ENCODE results near the gene GUCY2C.
"Not testable (repeated sequence)": the region's sequence is repeated elsewhere in the genome, so short reads cannot be mapped to it uniquely, and the experiment has no call there.

GUCY2C gene

DNA sequence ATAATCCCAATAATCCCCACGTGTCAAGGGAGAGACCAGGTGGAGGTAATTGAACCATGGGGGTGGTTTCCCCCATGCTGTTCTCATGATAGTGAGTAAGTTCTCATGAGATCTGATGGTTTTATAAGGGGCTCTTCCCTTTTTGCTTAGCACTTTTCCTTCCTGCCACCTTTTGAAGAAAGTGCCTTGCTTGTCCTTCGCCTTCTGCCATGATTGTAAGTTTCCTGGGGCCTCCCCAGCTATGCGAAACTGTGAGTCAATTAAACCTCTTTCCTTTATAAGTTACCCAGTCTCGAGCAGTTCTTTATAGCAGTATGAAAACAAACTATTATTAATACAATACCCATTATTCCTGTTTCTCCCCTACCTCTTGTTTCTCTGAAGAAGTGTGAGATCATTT is 14.2 kb downstream of the GUCY2C start:
- DNase-seq = not testable (repeated sequence)

DNA sequence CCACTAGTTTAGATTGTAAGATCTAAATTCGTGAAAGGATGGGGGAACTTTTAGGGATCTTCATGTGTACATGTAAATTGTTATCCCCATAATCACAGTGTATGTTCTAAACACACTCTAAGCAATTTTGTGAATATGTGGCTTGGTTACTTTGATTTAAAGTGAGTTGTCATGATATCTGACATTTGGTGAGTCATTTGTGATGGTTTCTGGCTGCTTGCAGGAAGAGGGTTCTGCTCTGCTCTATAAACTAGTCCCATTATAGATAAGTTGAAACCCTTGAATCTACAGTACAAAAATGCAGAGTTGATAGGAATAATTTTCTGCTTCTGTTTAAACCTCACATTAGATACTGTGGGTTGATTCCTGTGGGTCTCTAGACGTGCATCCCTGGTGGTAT is 14.8 kb downstream of the GUCY2C start:
- no peak for DNase-seq

DNA sequence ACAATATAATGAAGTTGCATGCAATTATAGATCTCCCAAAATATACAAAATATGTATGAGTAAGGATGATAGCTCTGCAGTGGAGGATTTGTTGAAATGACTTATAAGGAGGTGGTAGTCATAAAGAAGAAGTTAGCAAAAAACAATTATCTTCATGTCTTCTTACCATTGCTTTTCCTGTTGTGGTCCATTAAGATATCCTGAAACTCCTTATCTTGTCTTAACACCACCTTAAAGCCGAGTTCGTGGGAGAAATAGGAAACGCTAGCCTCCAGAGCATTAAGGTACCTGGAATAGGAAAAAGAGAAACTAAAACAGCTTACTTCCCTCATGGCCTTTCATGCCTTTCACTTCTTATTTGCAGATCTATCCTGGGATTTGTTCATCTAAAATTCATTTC is 15.2 kb downstream of the GUCY2C start:
- DNase-seq = no peak

DNA sequence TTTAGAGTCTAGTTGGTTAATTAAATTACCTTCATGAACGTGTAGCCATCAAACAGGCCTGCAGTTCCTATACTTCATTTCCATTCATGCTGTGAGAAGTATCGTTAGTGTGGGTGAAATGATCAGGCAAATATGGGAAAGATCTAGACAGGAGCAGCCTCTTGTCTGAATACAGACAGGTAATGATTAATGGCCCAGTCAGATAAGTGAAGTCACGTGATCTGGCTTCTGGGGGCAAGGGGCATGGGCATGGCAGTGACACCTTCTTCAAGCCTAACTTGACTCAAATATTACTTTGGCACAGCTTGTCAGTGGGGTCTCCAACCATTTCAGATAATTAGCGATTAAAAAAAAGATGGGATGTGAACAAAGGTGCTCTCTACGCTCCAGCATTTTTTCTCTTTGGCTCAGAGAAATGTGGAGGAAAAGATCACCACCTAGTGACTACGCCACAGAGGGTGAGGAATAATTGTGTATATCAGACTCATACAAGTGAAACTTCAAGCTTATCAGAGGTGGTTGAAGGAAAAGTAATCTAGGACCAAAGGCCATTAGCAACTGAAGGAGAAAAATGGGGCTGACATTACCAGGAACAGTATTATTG is 17.8 kb downstream of the GUCY2C start:
- no peak for DNase-seq

DNA sequence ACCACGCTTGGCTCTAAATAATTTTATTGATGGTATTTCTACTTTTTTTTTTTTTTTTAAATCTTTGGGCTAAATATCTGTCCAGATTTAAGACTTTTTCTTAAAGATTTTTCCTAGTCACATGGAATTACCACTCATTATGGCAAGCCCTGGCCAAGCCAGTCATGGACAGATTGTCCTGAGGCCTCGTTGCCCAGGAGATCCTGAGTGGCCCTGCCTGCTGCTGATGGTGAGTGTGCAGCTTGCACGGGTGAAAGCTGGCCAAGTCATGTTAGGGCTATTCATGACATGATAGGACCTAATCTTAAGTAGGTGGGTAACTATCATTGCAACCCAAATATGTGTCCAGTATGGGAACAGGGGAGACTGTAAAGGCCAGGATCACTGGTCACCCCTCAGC is 27.8 kb downstream of the GUCY2C start:
- no peak for DNase-seq

DNA sequence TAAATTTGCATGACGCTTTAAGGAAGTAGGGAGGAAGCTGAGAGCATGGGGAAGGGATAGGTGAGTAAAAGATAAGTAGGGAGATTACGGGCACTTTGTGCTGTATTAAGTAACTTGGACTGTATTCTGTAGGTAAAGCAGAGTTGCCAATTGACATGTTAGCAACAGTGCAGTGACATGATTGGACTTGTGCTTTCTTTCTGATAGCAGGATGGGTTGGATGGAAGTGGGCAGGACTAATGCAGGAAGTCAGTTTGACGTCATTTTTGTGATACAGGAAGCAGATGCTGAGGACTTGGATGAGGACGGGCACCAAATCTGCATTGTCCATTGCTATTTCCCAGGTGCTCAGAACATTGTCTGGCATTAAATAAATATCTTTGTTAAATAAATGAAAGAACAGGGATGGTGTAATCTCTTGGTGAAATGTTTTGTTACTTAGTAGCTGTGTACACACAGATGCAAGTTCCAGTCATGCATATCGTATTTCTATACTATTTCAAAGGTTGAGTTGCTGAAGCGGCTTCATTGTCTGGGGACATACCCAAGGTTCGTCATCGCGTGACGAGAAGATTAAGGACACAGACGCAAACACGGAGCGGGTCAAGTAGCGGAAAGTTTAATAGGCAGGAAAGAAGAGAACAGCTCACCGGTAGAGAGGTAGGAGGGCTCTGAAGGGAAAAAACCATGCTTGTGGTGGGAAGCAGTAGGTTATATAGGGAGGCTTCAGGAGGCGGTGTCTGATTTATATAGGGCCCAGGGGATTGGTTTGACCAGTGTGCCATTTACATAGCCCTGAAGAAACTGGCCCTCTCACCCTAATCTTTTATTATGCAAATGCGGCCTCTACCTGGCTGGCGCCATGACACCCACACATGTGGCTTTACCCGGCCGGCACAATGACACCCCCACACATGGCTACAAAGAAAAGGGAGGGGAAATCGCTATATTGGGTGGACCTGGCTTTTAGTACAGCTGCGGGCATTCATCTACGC is 30.7 kb downstream of the GUCY2C start:
- DNase-seq = no peak

DNA sequence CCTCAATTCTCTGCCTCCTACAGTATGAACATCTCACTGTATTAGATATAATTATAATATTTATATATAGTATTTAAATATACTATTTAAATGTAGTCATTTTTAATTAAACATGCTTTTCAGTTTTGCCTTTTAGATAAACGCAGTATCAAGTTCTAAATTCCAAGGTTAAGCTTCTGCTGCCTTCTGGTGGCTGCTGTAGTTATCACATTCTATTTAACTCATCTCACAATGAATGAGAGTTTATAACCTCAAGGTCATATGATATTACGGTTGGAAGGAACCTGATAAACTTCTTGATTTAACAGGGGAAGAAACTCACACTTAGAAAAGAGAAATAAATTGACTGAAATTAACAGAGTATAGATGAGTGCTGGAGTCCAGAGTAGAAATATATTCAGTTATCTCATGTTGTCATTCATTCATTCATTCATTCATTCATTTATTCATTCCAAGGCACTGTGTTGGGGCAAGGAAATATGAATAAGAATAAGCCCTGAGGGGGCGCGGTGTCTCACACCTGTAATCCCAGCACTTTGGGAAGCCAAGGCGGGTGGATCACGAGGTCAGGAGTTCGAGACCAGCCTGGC is 31.9 kb downstream of the GUCY2C start:
- peak in 5 of 58 donors; percentile 1 to 11 (median 1) for DNase-seq

DNA sequence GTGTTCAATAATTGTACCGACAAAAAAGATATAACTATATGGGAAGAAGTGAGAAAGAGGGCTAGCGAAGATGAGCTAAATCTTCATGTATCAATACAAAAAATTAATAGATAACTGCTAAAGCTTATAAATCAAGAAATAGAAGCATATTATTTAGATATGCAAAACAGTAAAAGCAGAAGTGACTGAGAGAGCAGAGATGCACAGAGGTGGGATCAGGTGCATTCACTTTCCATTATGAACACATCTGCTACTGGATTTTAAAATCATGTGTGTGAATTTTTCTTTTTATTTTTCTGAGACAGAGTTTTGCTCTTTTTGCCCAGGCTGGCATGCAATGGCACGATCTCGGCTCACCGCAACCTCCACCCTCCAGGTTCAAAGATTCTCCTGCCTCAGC is 33.4 kb downstream of the GUCY2C start:
- no peak for DNase-seq

DNA sequence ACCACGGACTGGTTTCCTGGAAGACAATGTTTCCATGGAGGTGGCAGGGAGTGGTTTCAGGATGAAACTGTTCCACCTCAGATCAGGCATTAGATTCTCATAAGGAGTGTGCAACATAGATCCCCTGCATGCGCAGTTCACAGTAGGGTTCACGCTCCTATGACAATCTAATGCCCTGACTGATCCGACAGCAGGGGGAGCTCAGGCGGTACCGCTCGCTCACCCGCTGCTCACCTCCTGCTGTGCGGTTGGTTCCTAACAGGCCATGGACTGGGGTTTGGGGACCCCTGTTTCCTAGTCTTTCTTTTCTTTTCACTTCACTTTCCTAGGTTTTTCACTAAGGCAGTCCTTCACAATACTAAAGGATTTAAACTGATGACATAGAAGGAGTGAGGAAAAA is 39.6 kb downstream of the GUCY2C start:
- no peak for DNase-seq

DNA sequence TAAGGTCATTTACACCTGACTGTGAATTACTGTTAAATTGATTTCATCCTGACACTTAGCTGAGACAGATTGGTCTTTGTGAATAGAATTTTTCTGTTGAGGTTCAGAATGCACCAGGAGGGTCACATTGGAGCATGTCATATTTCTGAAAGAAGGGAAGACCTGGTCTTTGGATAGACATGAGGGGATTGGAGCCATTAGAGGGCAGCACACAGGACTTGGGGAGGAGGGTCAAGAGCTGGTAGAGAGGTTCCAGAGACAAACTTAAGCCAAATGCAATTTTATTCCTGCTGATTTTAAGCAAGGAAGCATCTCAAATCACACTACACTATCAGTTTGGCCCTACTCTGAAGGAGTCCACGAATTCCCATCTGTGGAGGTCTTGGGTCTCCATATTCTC is 41.1 kb downstream of the GUCY2C start:
- DNase-seq = no peak

DNA sequence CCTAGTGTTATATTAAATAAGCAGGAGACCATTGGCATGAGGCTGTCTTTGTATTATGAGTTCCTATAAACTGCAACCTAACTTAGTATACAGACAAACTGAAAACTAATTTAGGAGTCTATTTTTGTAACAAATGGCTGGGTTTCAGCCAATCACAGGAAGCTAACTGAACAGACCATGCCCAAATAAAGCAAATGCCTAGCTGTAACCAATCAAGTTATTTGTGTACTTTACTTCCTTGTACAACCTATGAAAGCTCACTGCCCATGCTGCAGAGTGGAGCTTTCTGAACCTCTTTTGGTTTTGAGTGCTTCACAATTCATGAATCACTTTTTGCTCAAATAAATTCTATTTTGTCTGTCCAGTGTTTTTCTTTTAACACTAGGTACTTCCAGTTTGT is 41.6 kb downstream of the GUCY2C start:
- DNase-seq = no peak

DNA sequence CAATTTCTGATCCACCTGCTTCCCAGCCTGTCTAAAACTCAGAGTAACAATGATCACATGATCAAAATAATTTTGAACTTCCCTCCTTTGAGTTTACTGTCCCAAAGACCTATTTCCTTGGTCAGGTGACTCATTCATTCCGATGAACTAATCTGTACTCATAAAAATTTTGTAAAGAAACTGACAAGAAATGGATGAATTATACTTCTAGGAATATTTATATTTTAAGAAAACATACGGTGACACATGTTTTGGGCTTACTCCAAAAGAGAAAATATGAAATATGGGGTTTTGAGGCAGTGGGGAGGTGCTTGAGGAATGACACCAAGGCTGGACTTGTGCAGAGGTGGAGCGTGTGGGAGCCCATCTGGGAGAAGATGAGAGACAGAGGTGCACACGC is 42.0 kb downstream of the GUCY2C start:
- DNase-seq = no peak

DNA sequence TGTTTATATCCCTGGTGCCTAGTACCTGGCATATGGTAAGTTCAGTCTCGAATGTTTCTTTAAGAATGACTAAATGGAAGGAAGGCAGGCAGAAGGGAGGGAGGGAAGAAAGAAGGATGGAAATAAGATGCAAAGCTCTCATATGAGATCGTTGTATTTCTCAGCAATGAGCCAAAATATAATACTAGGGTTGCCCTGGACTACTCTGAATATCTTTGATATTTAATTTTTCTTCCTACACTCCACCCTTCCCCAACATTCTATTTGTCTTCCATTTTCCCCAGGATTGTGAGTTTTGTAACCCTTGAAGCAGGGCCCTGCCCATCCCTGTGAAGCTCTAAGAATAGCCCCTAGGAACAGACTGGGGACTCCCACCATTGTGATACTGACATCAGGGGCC is 43.9 kb downstream of the GUCY2C start:
- no peak for DNase-seq

DNA sequence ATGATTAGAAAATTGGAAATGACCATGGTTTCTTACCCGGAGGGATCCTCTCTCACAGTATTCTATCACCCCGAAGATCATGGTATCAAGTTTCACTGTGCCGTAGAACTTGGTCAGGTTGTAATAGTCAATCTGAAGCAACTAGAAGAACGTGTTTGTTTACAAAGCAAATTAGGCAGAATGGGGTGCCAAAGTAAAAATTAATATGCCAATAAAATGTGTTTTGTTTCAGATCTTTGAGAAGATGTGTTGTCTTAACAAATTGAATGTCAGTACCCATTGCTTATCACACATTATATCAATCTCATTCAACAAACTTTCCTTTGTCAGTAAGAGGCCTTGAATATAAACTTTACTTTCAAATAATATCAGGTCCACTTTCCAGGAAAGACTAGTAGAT is 45.0 kb downstream of the GUCY2C start:
- DNase-seq = no peak

DNA sequence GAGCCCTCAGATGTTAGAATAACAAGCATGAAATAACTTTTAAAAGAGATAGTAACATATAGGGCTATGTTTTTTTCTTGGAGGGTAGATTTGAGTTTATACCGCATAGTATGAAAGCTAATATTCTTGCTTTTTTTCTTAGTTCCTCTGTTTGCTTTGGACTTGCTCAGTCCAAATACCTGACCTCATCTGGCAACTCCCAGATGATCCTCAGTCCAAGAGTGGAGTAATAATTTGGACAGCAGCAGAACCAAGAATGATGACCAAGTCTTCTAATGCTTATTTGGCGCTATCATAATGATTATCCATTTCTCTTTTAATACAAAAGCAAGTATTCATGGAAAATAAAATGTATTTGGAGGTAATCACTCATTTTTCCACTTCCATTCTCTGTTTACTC is 45.6 kb downstream of the GUCY2C start:
- DNase-seq = no peak

DNA sequence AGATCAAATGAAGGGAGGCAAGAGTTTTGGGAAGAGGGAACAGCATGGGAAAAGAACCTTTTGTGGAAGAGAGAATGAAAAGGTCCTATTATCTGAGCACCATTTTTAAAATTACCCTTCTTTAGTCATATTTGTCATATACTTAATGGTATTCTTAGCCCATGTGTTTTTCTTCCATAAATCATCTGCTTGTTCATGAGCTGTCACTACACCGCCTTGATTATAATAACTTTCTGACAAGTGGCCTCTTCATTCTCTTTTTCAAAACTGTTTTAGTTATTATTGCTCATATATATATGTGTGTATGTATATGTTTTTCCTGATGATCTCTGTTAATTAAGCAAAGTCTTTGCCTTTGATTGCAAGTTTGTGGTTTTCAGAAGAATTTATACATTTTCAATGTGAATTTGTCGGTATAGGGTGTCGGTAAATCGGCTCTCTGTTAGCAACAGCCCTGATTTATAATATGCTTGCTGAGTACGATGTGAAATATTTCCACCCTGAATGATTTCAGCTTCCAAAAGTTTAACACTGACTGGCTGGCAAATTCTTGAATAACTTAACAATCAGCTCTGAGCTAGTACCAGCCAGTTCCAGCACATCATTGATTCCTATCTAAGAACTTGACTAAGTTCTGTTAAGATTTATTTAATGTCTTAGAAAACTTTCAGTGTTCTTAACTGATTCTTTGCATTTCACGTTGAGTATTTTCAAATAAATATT is 49.2 kb downstream of the GUCY2C start:
- no peak for DNase-seq

DNA sequence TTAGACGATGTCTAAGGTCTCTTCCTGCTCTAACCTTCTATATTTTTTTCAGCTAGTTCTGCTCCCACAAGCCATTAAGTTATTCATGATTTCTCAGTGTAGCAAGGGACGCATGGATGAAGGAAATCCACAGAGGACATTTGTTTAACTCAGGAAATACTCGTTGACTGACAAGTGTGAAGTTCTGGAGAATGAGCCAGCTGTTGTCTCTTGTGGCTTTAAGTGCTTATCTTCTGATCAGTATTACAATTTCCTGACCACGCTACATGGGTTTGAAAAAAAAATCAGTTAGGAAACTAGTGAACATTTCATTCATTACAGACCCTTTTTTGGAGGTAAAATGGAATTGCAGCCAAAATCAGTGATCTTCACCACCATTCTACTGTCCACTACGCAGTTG is 53.1 kb downstream of the GUCY2C start:
- DNase-seq = no peak

DNA sequence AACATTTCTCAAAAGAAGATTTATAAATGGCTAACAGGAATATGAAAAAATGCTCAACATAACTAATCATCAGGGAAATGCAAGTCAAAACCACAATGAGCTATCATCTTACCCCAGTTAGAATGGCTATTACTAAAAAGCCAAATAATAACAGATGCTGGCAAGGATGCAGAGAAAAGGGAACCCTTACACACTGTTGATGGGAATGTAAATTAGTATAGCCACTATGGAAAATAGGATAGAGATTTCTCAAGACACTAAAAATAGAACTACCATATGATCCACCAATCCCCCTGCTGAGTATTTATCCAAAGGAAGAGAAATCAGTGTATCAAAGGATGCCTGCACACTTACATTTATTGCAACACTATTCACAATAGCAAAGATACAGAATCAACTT is 58.3 kb downstream of the GUCY2C start:
- DNase-seq = no peak

DNA sequence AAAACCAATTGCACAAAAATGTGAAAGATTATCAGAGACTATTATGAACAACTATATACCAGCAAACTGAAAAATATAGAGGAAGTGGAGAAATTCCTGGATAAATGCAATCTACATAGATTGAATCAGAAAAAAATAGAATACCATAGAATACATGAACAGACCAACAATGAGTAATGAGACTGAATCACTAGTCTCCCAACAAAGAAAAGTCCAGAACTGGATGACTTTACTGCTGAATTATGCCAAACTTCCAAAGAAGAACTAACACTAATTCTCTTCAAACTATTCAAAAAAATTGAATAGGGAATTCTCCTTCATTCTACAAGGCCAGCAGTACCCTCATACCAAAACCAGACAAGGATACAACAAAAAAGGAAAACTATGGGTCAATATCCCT is 60.6 kb downstream of the GUCY2C start:
- DNase-seq = no peak

DNA sequence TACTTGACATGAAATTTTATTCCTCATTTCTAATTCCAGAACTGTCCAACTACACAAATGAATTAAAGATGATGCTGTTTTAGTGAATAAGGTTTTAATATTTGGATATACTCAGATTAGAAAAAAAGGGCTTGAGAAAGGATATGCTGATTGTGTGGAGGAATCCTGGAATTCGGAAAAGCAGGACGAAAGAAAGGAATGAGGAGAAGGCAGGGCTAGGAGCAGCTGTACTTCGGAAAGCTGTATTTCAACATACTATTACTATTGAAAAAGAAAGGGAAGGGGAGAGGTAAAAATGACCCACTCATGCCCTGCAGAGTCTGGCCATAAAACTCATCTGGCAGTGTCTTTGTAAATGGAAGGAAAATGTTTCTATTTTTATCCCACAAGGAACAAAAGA is 65.6 kb downstream of the GUCY2C start:
- DNase-seq = no peak

DNA sequence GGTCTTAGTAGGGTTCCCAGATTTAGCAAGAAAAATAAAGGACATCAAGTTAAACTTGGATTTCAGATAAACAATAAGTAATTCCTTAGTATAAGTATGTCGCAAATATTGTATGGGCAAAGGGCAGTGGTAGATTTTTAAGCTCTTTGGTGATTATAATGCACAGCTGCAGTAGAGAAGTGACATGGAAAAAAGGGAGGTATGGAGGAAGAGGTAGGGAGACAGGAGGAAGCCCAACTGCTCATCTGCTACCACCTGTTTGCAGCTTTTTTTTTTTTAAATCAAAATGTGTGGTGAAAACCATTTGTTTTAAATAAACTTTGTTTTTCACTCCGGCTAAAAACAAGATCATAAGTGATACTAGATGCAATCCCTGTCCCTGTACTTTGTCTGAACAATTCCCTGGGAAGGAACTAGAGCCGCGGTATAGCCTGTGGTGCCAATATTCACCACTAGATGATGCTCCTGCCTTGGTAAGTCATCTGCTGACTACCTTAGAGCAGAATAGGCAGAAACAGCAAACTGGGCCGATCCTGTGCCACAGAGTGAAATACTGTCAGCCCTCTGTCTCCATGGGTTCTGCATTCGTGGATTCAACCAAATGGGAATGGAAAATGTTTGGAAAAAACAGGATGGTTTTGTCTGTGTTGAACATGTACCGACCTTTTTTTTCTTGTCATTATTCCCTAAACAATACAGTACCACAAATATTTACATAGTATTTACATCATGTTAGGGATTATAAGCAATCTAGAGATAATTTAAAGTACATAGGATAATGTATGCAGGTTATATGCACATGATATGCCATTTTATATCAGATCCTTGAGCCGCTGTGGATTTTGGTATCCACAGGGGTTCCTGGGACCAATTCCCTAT is 66.3 kb downstream of the GUCY2C start:
- peak in 50 of 58 donors; percentile 3 to 69 (median 34) for DNase-seq
